Tibial nerve (tissue), 4 donors: Measurements from ENCODE around the gene TCP11L2. TPM values are rescaled to one million over a fixed set of nuclear protein-coding genes. Genes with fewer than 3 reads are reported as not detected.

Experiments
- DNase-seq, 2 donors: peaks; one replicate each; pipeline ENCODE4 v3.0.0-alpha.2; 2019; ENCODE audit warnings: low spot score in 2 of 2
- H3K27ac ChIP-seq, 4 donors: fragments of 200-600 bp; sonication (generic) in 3 of 4; one replicate each; pipeline ENCODE4 v1.5.1; 2017 to 2019; ENCODE audit warnings: mild to moderate bottlenecking in 1 of 4
- H3K27me3 ChIP-seq, 2 donors: fragments of 200-600 bp; sonication (generic) in 1 of 2; one replicate each; pipeline versions ENCODE4 v1.5.1 to v1.6.0; 2017 to 2019
- H3K36me3 ChIP-seq, 3 donors: fragments of 200-600 bp; sonication (generic); one replicate each; pipeline ENCODE4 v1.5.1; 2018 to 2019
- H3K4me1 ChIP-seq, 4 donors: fragments of 200-600 bp; sonication (generic) in 3 of 4; one replicate each; pipeline ENCODE4 v1.5.1; 2017 to 2019
- H3K4me3 ChIP-seq, 4 donors: fragments of 200-600 bp; sonication (generic) in 3 of 4; one replicate each; pipeline ENCODE4 v1.5.1; 2017 to 2019; ENCODE audit warnings: mild to moderate bottlenecking in 1 of 4, moderate library complexity in 1 of 4
- H3K9me3 ChIP-seq, 4 donors: fragments of 200-600 bp; sonication (generic) in 3 of 4; one replicate each; pipeline ENCODE4 v1.5.1; 2017 to 2019
- EP300 ChIP-seq, 2 donors: sonication (generic); formaldehyde crosslinking; IDR thresholded peaks; one replicate each; pipeline ENCODE4 v1.6.1; 2017; ENCODE audit warnings: antibody characterized with exemption in 2 of 2, mild to moderate bottlenecking in 1 of 2
- POLR2A ChIP-seq, 2 donors: fragments of 450-650 bp; IDR thresholded peaks; one replicate each; pipeline ENCODE4 v1.6.1; 2017; ENCODE audit warnings: antibody characterized with exemption in 2 of 2, mild to moderate bottlenecking in 2 of 2, moderate library complexity in 2 of 2
- WGBS, 2 donors: methylation state at CpG; one replicate each; pipeline ENCODE4 v1.1.5; 2018; 5-methylcytosine and 5-hydroxymethylcytosine counted together
- total RNA-seq, 4 donors: library from RNA; depleted of rRNA; stranded (reverse); fragments of >200 nt; gene quantifications; one replicate each; pipeline ENCODE4 v1.1.0, GENCODE V29; 2016
- TF ChIP-seq, protein P1 (sequence below), 5 experiments: fragments of 200-600 bp in 3 of 5; fragments of 450-650 bp in 2 of 5; sonication (generic) in 3 of 5; IDR thresholded peaks; one replicate each; pipeline ENCODE4 v1.5.1; 2016 to 2019; ENCODE audit warnings: antibody characterized with exemption in 5 of 5, mild to moderate bottlenecking in 3 of 5, moderate library complexity in 2 of 5

TCP11L2 gene
- total RNA-seq, 4 donors from 2014 or later: 21.6 to 34.9 (median 29.8) TPM

- 75 to 87% methylated on average over 4 of the region's 4 CpGs for WGBS, 2 donors
- no peak for DNase-seq
- Histone ChIP-seq H3K4me3 (no peak overlapping the region), H3K9me3 (no peaks in the 10 kb centered on the region), H3K36me3 (no peaks in the 10 kb centered on the region), H3K27ac (no peak overlapping the region), H3K27me3 (no peaks in the 10 kb centered on the region), H3K4me1 (no peaks in the 10 kb centered on the region)
- no peak for TF ChIP-seq POLR2A (IDR thresholded peaks at IDR 0.05)
- TF ChIP-seq, protein P1, sequence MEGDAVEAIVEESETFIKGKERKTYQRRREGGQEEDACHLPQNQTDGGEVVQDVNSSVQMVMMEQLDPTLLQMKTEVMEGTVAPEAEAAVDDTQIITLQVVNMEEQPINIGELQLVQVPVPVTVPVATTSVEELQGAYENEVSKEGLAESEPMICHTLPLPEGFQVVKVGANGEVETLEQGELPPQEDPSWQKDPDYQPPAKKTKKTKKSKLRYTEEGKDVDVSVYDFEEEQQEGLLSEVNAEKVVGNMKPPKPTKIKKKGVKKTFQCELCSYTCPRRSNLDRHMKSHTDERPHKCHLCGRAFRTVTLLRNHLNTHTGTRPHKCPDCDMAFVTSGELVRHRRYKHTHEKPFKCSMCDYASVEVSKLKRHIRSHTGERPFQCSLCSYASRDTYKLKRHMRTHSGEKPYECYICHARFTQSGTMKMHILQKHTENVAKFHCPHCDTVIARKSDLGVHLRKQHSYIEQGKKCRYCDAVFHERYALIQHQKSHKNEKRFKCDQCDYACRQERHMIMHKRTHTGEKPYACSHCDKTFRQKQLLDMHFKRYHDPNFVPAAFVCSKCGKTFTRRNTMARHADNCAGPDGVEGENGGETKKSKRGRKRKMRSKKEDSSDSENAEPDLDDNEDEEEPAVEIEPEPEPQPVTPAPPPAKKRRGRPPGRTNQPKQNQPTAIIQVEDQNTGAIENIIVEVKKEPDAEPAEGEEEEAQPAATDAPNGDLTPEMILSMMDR (IDR thresholded peaks at IDR 0.05): no peak
- TF ChIP-seq EP300 (IDR thresholded peaks at IDR 0.05): no peak
These were observed 44.3 kb upstream of the TCP11L2 start for GRCh38 chr12:106258226-106258625.

- Histone ChIP-seq H3K4me1 (no peaks in the 10 kb centered on the region), H3K27ac (no peak overlapping the region), H3K36me3 (no peaks in the 10 kb centered on the region), H3K9me3 (no peaks in the 10 kb centered on the region), H3K4me3 (no peak overlapping the region), H3K27me3 (no peaks in the 10 kb centered on the region)
- TF ChIP-seq, protein P1 (IDR thresholded peaks at IDR 0.05): no peak
- TF ChIP-seq POLR2A (IDR thresholded peaks at IDR 0.05): no peak
- TF ChIP-seq EP300 (IDR thresholded peaks at IDR 0.05): no peak
- no peak for DNase-seq
- WGBS, 2 donors: 92 to 94% methylated on average over 1 of the region's 1 CpG
These were observed 43.6 kb upstream of the TCP11L2 start for GRCh38 chr12:106258935-106259334.

DNA sequence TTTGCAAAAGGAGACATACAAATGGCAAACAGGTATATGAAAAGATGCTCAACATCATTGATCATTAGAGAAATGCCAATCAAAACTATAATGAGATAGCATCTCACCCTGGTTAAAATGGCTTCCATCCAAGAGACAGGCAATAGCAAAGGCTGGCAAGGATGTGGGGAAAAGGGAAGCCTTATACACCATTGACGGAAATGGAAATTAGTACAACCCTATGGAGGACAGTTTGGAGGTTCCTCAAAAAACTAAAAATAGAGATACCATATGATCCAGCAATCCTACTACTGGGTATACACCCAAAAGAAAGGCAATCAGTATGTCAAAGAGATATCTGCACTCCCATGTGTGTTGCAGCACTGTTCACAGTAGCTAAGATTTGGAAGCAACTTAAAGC is 37.4 kb upstream of the TCP11L2 start:
- DNase-seq: no peak
- Histone ChIP-seq H3K27me3 (no peaks in the 10 kb centered on the region), H3K4me3 (no peak overlapping the region), H3K36me3 (no peaks in the 10 kb centered on the region), H3K4me1 (no peaks in the 10 kb centered on the region), H3K27ac (no peak overlapping the region), H3K9me3 (no peaks in the 10 kb centered on the region)
- WGBS, 2 donors: 81% methylated on average over 1 of the region's 1 CpG
- TF ChIP-seq, protein P1 (IDR thresholded peaks at IDR 0.05): no peak
- no peak for TF ChIP-seq POLR2A (IDR thresholded peaks at IDR 0.05)
- no peak for TF ChIP-seq EP300 (IDR thresholded peaks at IDR 0.05)

- Histone ChIP-seq H3K4me1 (no peaks in the 10 kb centered on the region), H3K27me3 (no peaks in the 10 kb centered on the region), H3K4me3 (no peak overlapping the region), H3K36me3 (no peaks in the 10 kb centered on the region), H3K9me3 (no peaks in the 10 kb centered on the region), H3K27ac (no peak overlapping the region)
- 73 to 76% methylated on average over 2 of the region's 2 CpGs for WGBS, 2 donors
- TF ChIP-seq POLR2A (IDR thresholded peaks at IDR 0.05): no peak
- TF ChIP-seq, protein P1 (IDR thresholded peaks at IDR 0.05): no peak
- TF ChIP-seq EP300 (IDR thresholded peaks at IDR 0.05): no peak
- DNase-seq: no peak
These were observed 35.0 kb upstream of the TCP11L2 start for GRCh38 chr12:106267535-106267934.

- no peak overlapping the region for H3K4me3 ChIP-seq
- WGBS, 2 donors: 92 to 93% methylated on average over 7 of the region's 7 CpGs
- no peaks in the 10 kb centered on the region for H3K27me3 ChIP-seq
- no peak overlapping the region for H3K27ac ChIP-seq
- no peak for DNase-seq
- no peaks in the 10 kb centered on the region for H3K4me1 ChIP-seq
- no peaks in the 10 kb centered on the region for H3K36me3 ChIP-seq
- no peaks in the 10 kb centered on the region for H3K9me3 ChIP-seq
- TF ChIP-seq EP300 (IDR thresholded peaks at IDR 0.05) (no peak), POLR2A (IDR thresholded peaks at IDR 0.05) (no peak)
- TF ChIP-seq, protein P1 (IDR thresholded peaks at IDR 0.05): no peak
These were observed 33.3 kb upstream of the TCP11L2 start for GRCh38 chr12:106269150-106269771.
